K562 (cell line): ENCODE results near the gene APOM.

ENCODE experiments used
- MLX ChIP-seq, 2 experiments: fragments of 450-650 bp in 1 of 2; sonication (generic) in 1 of 2; formaldehyde crosslinking; conservative IDR thresholded peaks; 2 replicates each; pipeline versions ENCODE4 v1.4.0 to v1.8.1; 2020 to 2022; ENCODE audit warnings: mild to moderate bottlenecking in 1 of 2, missing genetic modification reagents in 1 of 2
- REST ChIP-seq, 2 experiments: fragments of 450-650 bp; formaldehyde crosslinking in 1 of 2; IDR thresholded peaks; 2 replicates each; pipeline versions ENCODE4 v1.4.0 to v1.6.1; 2014 to 2020; ENCODE audit warnings: mild to moderate bottlenecking in 2 of 2, borderline replicate concordance in 1 of 2, low read depth in 1 of 2
- ZNF174 ChIP-seq: fragments of 250-450 bp; sonication (Bioruptor Pico); IDR thresholded peaks from 2 replicates; pipeline ENCODE4 v1.4.0; 2020; ENCODE audit warnings: mild to moderate bottlenecking
- ZNF75A ChIP-seq: fragments of 450-650 bp; formaldehyde crosslinking; IDR thresholded peaks from 2 replicates; pipeline ENCODE4 v1.4.0; 2020; ENCODE audit warnings: mild to moderate bottlenecking

- TF ChIP-seq MLX (CRISPR knock-in tag; conservative IDR thresholded peaks at IDR 0.05): no peak
- no peak for TF ChIP-seq ZNF174 (CRISPR knock-in tag)
- no peak for TF ChIP-seq REST (IDR thresholded peaks at IDR 0.05; ENCODE audit: borderline replicate concordance)
- no peak for TF ChIP-seq REST (CRISPR knock-in tag; IDR thresholded peaks at IDR 0.05; ENCODE audit: low read depth)
- TF ChIP-seq ZNF75A (CRISPR knock-in tag): no peak
Observed at GRCh38 chr6:31617010-31617409, 38.7 kb upstream of the APOM start.
